GM12878 (cell line): ENCODE measurements around the gene C16orf87. TPM values are rescaled to one million over a fixed set of nuclear protein-coding genes. Genes with fewer than 3 reads are reported as not detected.

Experiments
- ATAC-seq: fragments of 200-7000 bp; cut with Tn5 transposase; 3 replicates; pipeline ENCODE4 v1.9.1; 2020; ENCODE audit warnings: mild to moderate bottlenecking, moderate library complexity
- BruUV-seq: library from RNA; stranded (reverse); fragments of 400-500 nt; replicated peaks from 2 replicates; lab custom pipeline; 2021; lab: Mats Ljungman, UMichigan
- CTCF ChIA-PET: fragments of 300-600 bp; sonication (Branson Sonifier 250); formaldehyde crosslinking; extraction: SDS; loops from one replicate; lab custom pipeline; 2021; ENCODE audit warnings: inconsistent platforms; lab: Yijun Ruan, JAX
- POLR2A ChIA-PET: fragments of 350-600 bp; formaldehyde crosslinking; extraction: SDS; loops from one replicate; lab custom pipeline; 2021; ENCODE audit warnings: inconsistent platforms; lab: Charles Lee
- RAD21 ChIA-PET: fragments of 300-600 bp; sonication (Branson Sonifier 250); formaldehyde crosslinking; loops from one replicate; lab custom pipeline; 2023; ENCODE audit warnings: antibody characterized with exemption; ENCODE audit not compliant: unreplicated experiment; lab: Charles Lee
- SMC1A ChIA-PET: fragments of 300-600 bp; sonication (Branson Sonifier 250); formaldehyde crosslinking; loops from one replicate; lab custom pipeline; 2023; ENCODE audit not compliant: unreplicated experiment, uncharacterized antibody; lab: Charles Lee
- DNase-seq: peaks from one replicate; pipeline ENCODE4 v3.0.0-alpha.2; 2011; ENCODE audit warnings: low read depth, low spot score
- FAIRE-seq: peaks from 3 replicates; lab custom pipeline; 2011; peaks lifted over from hg19 to GRCh38; lab: Jason Lieb, UNC
- H2AFZ ChIP-seq: 2 replicates; pipeline ENCODE4 v1.6.0; 2011; ENCODE audit warnings: low read depth, low read length, control low read depth; ENCODE audit not compliant: control insufficient read depth
- H3K27ac ChIP-seq: 2 replicates; pipeline ENCODE4 v1.5.1; 2011; ENCODE audit warnings: control low read depth; ENCODE audit not compliant: control insufficient read depth, insufficient read depth
- H3K27me3 ChIP-seq, 2 experiments: replicated peaks in 1 of 2; 2 replicates each; pipeline versions ENCODE4 v1.6.0 to v1.6.1; 2011; ENCODE audit warnings: low read length in 1 of 2; ENCODE audit not compliant: control insufficient read depth in 2 of 2, insufficient read depth in 2 of 2
- H3K36me3 ChIP-seq, 2 experiments: 2 replicates each; pipeline ENCODE4 v1.5.1; 2011; ENCODE audit warnings: low read length in 1 of 2; ENCODE audit not compliant: control insufficient read depth in 2 of 2, insufficient read depth in 2 of 2
- H3K4me1 ChIP-seq: 2 replicates; pipeline ENCODE4 v1.6.1; 2011; ENCODE audit warnings: mild to moderate bottlenecking, low read length, moderate library complexity, mixed read lengths; ENCODE audit not compliant: control insufficient read depth, insufficient read depth
- H3K4me2 ChIP-seq: 2 replicates; pipeline ENCODE4 v1.6.0; 2011; ENCODE audit warnings: control low read depth; ENCODE audit not compliant: control insufficient read depth, insufficient read depth
- H3K4me3 ChIP-seq: fragments of 200-600 bp; sonication (generic); 2 replicates; pipeline ENCODE4 v1.5.1; 2016
- H3K79me2 ChIP-seq: 2 replicates; pipeline ENCODE4 v1.6.0; 2011; ENCODE audit warnings: low read length; ENCODE audit not compliant: control insufficient read depth, insufficient read depth
- H3K9ac ChIP-seq: 2 replicates; pipeline ENCODE4 v1.8.0; 2011; ENCODE audit warnings: low read length, control low read depth, mixed read lengths; ENCODE audit not compliant: control insufficient read depth, insufficient read depth
- H3K9me3 ChIP-seq: replicated peaks from 3 replicates; pipeline ENCODE4 v1.5.1; 2011; ENCODE audit warnings: mild to moderate bottlenecking, low read length; ENCODE audit not compliant: control insufficient read depth, insufficient read depth
- H4K20me1 ChIP-seq: 2 replicates; pipeline ENCODE4 v1.6.0; 2011; ENCODE audit not compliant: control insufficient read depth, insufficient read depth
- EED ChIP-seq: sonication (generic); IDR thresholded peaks from 2 replicates; pipeline ENCODE4 v1.6.1; 2016; ENCODE audit warnings: antibody characterized with exemption, low read depth
- MXI1 ChIP-seq: fragments of 150-350 bp; IDR thresholded peaks from 2 replicates; pipeline ENCODE4 v1.6.1; 2011; ENCODE audit warnings: low read depth, mild to moderate bottlenecking, inconsistent platforms, low read length, improper control_type of control experiment
- TCF12 ChIP-seq: IDR thresholded peaks from 2 replicates; pipeline ENCODE4 v1.6.1; 2011; ENCODE audit warnings: low read depth, mild to moderate bottlenecking, low read length
- ZBTB33 ChIP-seq: fragments of 450-650 bp; IDR thresholded peaks from 2 replicates; pipeline ENCODE4 v1.6.1; 2017; ENCODE audit warnings: mild to moderate bottlenecking
- ZNF384 ChIP-seq: IDR thresholded peaks from 2 replicates; pipeline ENCODE4 v1.6.1; 2012; ENCODE audit warnings: low read depth, mild to moderate bottlenecking, low read length, improper control_type of control experiment, borderline replicate concordance
- WGBS: methylation state at CpG from one replicate; pipeline ENCODE4 v1.1.6; 2016; ENCODE audit warnings: low lambda C conversion rate; ENCODE audit not compliant: insufficient replicate concordance, insufficient coverage; ENCODE audit errors: missing lambda C conversion rate; 5-methylcytosine and 5-hydroxymethylcytosine counted together
- in situ Hi-C: fragments of 300-500 bp; cut with MboI; formaldehyde crosslinking; loops from 9 replicates; pipeline ENCODE4 v1.14.3; 2018; ENCODE audit warnings: mixed read lengths
- intact Hi-C: fragments of 100-400 bp; cut with micrococcal nuclease; formaldehyde crosslinking; loops from one replicate; pipeline ENCODE4 v1.14.2; 2022; ENCODE audit not compliant: unreplicated experiment
- polyA plus RNA-seq, 11 experiments: library from polyadenylated mRNA; depleted of rRNA in 4 of 11; unstranded in 6 of 11; stranded (reverse) in 5 of 11; fragments of >200 nt; fragmentation: Nextera tagmentation in 4 of 11; fragmentation: Illumina TruSeq in 1 of 11; extraction: Ambion mirVana in 4 of 11; extraction: Trizol in 1 of 11; gene quantifications; 1 replicate in 1 of 11; 2 replicates in 10 of 11; pipeline versions ENCODE4 v1.2.1 to v1.2.3, GENCODE V29; 2011 to 2016; ENCODE audit warnings: inconsistent platforms in 2 of 11, missing spikeins in 2 of 11, low read depth in 1 of 11
- total RNA-seq, 4 experiments: library from RNA; depleted of rRNA in 3 of 4; stranded (reverse); fragments of >200 nt in 3 of 4; fragmentation: Illumina TruSeq in 1 of 4; extraction: Trizol in 1 of 4; gene quantifications; 2 replicates each; pipeline versions ENCODE4 v1.2.1 to v1.2.3, GENCODE V29; 2013 to 2021

Gene C16orf87
- total and polyA plus RNA-seq, 10 of the 15 experiments (the other 5 are each of a cell fraction or from before 2014, with no cell fraction given) = 18.4 to 72.6 (median 31.0) TPM

- Histone ChIP-seq H3K4me2 (peak overlapping the region; percentile 62), H3K4me1 (peaks cover 22% of the 10 kb centered on the region), H2AFZ (no peak overlapping the region), H3K4me3 (0 out of 2 replicates have a peak overlapping the region, but pooled peaks have one; percentile 33), H3K9me3 (no peaks in the 10 kb centered on the region; the same call in 2 of the 3 replicates), H3K9ac (no peak overlapping the region; the same call in 1 of the 2 replicates), H3K79me2 (peaks cover 72% of the 10 kb centered on the region), H3K27ac (no peak overlapping the region), H4K20me1 (no peaks in the 10 kb centered on the region), H3K36me3 (peaks cover 2 to 12% of the 10 kb centered on the region in 2 experiments; a peak in 3 of 4 replicates), H3K27me3 (no peaks in the 10 kb centered on the region)
- peak; percentile 69 for FAIRE-seq
- 13% methylated on average over 4 of the region's 4 CpGs for WGBS
- ChIA-PET RAD21 (interaction anchor here (0.6 to 1.6 kb wide), 10 partner anchors 8 to 1273 kb away, joined by 3 to 7 read pairs (median 4); no protein-coding TSS in a partner anchor), POLR2A (interaction anchor here (0.7 to 1.8 kb wide), 6 partner anchors 8 to 497 kb away, joined by 3 to 11 read pairs (median 4); no protein-coding TSS in a partner anchor), SMC1A (interaction anchor here (0.6 to 4.3 kb wide), 9 partner anchors 8 to 292 kb away, joined by 3 to 25 read pairs (median 7); no protein-coding TSS in a partner anchor), CTCF (interaction anchor here (0.5 to 2.1 kb wide), 8 partner anchors 8 to 191 kb away, joined by 3 to 11 read pairs (median 4); no protein-coding TSS in a partner anchor)
- ATAC-seq = peak; percentile 76
- intact Hi-C loops = no loop called here
- DNase-seq = no peak
- in situ Hi-C loops = no loop called here
- no TSS peak for BruUV-seq
- TF ChIP-seq ZBTB33 = peak; percentile 74; the same call in 1 of the 2 replicates
- no peak for TF ChIP-seq EED
- TF ChIP-seq TCF12 = no peak
- TF ChIP-seq MXI1 = peak; percentile 38; the same call in 1 of the 2 replicates
- peak; percentile 65; the same call in 1 of the 2 replicates for TF ChIP-seq ZNF384
- TF ChIP-seq, all 136 proteins: peak for 3
These were observed 22.0 kb downstream of the C16orf87 start for GRCh38 chr16:46808997-46809396.
